Measurements from ENCODE around the gene PRSS50. TPM values are rescaled to one million over a fixed set of nuclear protein-coding genes. Genes with fewer than 3 reads are reported as not detected.

The PRSS50 gene
- total RNA-seq, 1 donor from 2014 or later, result not detected

GRCh38 chr3:46671541-46672348 lies 45.9 kb downstream of the PRSS50 start:
- DNase-seq (ENCODE audit: extremely low read depth, low read depth, low spot score), result no peak

GRCh38 chr3:46670891-46671427 lies 46.7 kb downstream of the PRSS50 start:
- no peak for DNase-seq (ENCODE audit: extremely low read depth, low read depth, low spot score)

GRCh38 chr3:46670000-46670890 lies 47.4 kb downstream of the PRSS50 start:
- no peak for DNase-seq (ENCODE audit: extremely low read depth, low read depth, low spot score)

- DNase-seq (ENCODE audit: extremely low read depth, low read depth, low spot score), result no peak
Observed at GRCh38 chr3:46669191-46669999, 48.3 kb downstream of the PRSS50 start.

GRCh38 chr3:46668591-46668990 lies 49.1 kb downstream of the PRSS50 start:
- DNase-seq (ENCODE audit: extremely low read depth, low read depth, low spot score), result no peak

GRCh38 chr3:46668116-46668515 lies 49.6 kb downstream of the PRSS50 start:
- no peak for DNase-seq (ENCODE audit: extremely low read depth, low read depth, low spot score)

GRCh38 chr3:46667657-46668056 lies 50.0 kb downstream of the PRSS50 start:
- no peak for DNase-seq (ENCODE audit: extremely low read depth, low read depth, low spot score)

GRCh38 chr3:46667061-46667621 lies 50.5 kb downstream of the PRSS50 start:
- DNase-seq (ENCODE audit: extremely low read depth, low read depth, low spot score), result no peak

- no peak for DNase-seq (ENCODE audit: extremely low read depth, low read depth, low spot score)
Observed at GRCh38 chr3:46666453-46666845, 51.2 kb downstream of the PRSS50 start.

GRCh38 chr3:46665763-46666452 lies 51.8 kb downstream of the PRSS50 start:
- no peak for DNase-seq (ENCODE audit: extremely low read depth, low read depth, low spot score)

GRCh38 chr3:46664971-46665762 lies 52.5 kb downstream of the PRSS50 start:
- no peak for DNase-seq (ENCODE audit: extremely low read depth, low read depth, low spot score)

- DNase-seq (ENCODE audit: extremely low read depth, low read depth, low spot score), result no peak
Observed at GRCh38 chr3:46664188-46664970, 53.3 kb downstream of the PRSS50 start.

GRCh38 chr3:46663591-46664135 lies 54.0 kb downstream of the PRSS50 start:
- DNase-seq (ENCODE audit: extremely low read depth, low read depth, low spot score), result no peak

GRCh38 chr3:46662771-46663551 lies 54.7 kb downstream of the PRSS50 start:
- DNase-seq (ENCODE audit: extremely low read depth, low read depth, low spot score), result no peak
